ENCODE measurements around the gene GPR161. TPM values are rescaled to one million over a fixed set of nuclear protein-coding genes. Genes with fewer than 3 reads are reported as not detected.

Gene GPR161
- 56.7 TPM for total RNA-seq

GRCh38 chr1:168136709-168137514 is at the start of gene GPR161:
Gene GPR161 (minus strand): TSS chr1:168136930. CDS start chr1:168104850, 32,080 bp downstream.

GRCh38 chr1:168178638-168179437 is 42.1 kb upstream of the GPR161 start, which contains the start of gene TIPRL:
Gene TIPRL (plus strand): TSS chr1:168178962. CDS start chr1:168179078, 116 bp downstream.

Other genes starting within 250 kb of the GPR161 start
- gene ADCY10, start 222.8 kb downstream of the GPR161 start, total RNA-seq = 0.69 TPM
- gene DCAF6, start 200.2 kb downstream of the GPR161 start, total RNA-seq = 65.7 TPM
- 63.7 TPM for gene MPC2, start 199.9 kb downstream of the GPR161 start, total RNA-seq
- gene TIPRL, start 42.0 kb upstream of the GPR161 start, total RNA-seq = 81.4 TPM
- gene SFT2D2, start 89.1 kb upstream of the GPR161 start, total RNA-seq = 32.1 TPM
- gene TBX19, start 143.9 kb upstream of the GPR161 start, total RNA-seq = 0.69 TPM